ENCODE results near the gene NTMT1. TPM values are rescaled to one million over a fixed set of nuclear protein-coding genes. Genes with fewer than 3 reads are reported as not detected.

Gene NTMT1
- total and polyA plus RNA-seq, 12 donors: 54.0 to 123 (median 61.9) TPM

GRCh38 chr9:129629251-129629820, 3.4 kb downstream of the NTMT1 start:
- ATAC-seq: no peak
- no peak overlapping the region for H3K4me3 ChIP-seq
- DNase-seq: no peak
- H3K27me3 ChIP-seq: no peaks in the 10 kb centered on the region
- no peak for TF ChIP-seq CTCF (IDR thresholded peaks at IDR 0.05)
- H3K36me3 ChIP-seq: peaks cover 0 to 52% (median 14%) of the 10 kb centered on the region in 9 donors
- intact Hi-C loops (cut with DNase I): loop anchor here in 2 of 10 donors (5.0 kb wide), 2 partner anchors 492 to 942 kb away; partner anchors contain the start of gene SET (in 1 of the 2)
- WGBS, 2 donors: 83 to 90% methylated on average over 8 of the region's 8 CpGs
- H3K27ac ChIP-seq: peak overlapping the region in 2 of 10 donors; percentile 70 to 98
- H3K4me1 ChIP-seq: peaks cover 24 to 77% (median 65%) of the 10 kb centered on the region in 9 donors
- H3K9me3 ChIP-seq: no peaks in the 10 kb centered on the region

DNA sequence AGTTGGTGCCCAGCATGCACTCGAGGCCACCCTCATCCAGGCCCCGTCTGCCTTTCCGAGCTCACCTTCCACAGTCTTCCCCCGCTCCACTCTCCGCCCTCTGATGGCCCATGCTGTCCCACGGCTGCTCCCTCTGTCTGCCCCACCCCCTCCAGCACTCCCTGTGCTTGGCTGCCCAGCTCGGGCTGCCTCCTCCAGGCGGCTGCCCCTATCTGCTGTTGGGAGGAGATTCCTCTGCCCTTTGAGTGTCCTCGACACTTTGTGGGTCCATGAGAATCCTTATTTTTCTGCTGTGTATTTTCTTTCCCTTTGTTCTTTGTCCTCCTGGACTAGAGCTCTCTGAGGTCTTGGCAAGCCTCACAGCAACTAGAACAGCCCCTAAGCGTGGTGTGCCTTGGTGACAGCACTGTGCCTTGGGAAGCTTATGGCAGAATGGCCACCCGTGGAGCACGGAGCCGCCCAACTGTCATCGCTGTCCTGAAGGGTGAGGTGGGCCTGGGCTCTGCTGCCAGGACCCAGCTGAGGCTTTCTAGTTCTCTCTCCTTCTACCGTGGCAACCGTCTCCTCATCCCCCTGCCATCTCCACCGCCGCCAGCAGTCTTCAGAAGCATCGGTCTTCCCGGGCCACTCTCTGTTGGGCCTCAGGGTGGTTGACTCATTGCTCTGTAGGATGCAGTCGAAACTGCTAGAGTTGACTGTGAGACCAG, 5.2 kb downstream of the NTMT1 start:
- H3K4me3 ChIP-seq: no peak overlapping the region
- TF ChIP-seq CTCF (IDR thresholded peaks at IDR 0.05): no peak
- peaks cover 4 to 70% (median 30%) of the 10 kb centered on the region in 9 donors for H3K36me3 ChIP-seq
- DNase-seq (no peak), ATAC-seq (peak in 5 of 8 donors; percentile 20 to 60 (median 33))
- WGBS, 2 donors: 54% methylated on average over 21 of the region's 21 CpGs
- intact Hi-C loops (cut with DNase I): no loop called here
- H3K27me3 ChIP-seq: no peaks in the 10 kb centered on the region
- peak overlapping the region in 8 of 10 donors; percentile 10 to 70 (median 54) for H3K27ac ChIP-seq
- no peaks in the 10 kb centered on the region for H3K9me3 ChIP-seq
- peaks cover 24 to 69% (median 58%) of the 10 kb centered on the region in 9 donors for H3K4me1 ChIP-seq

- peaks cover 4 to 75% (median 33%) of the 10 kb centered on the region in 9 donors for H3K36me3 ChIP-seq
- 70 to 76% methylated on average over 19 of the region's 19 CpGs for WGBS, 2 donors
- H3K4me1 ChIP-seq: peaks cover 24 to 67% (median 56%) of the 10 kb centered on the region in 9 donors
- H3K27ac ChIP-seq: peak overlapping the region in 7 of 10 donors; percentile 22 to 70 (median 56)
- intact Hi-C loops (cut with DNase I): no loop called here
- TF ChIP-seq CTCF (IDR thresholded peaks at IDR 0.05): no peak
- H3K4me3 ChIP-seq: no peak overlapping the region
- H3K27me3 ChIP-seq: no peaks in the 10 kb centered on the region
- DNase-seq (no peak), ATAC-seq (no peak)
- H3K9me3 ChIP-seq: no peaks in the 10 kb centered on the region
These were observed 5.7 kb downstream of the NTMT1 start for GRCh38 chr9:129631674-129632129.

GRCh38 chr9:129632460-129632859, 6.5 kb downstream of the NTMT1 start:
- peaks cover 20 to 60% (median 48%) of the 10 kb centered on the region in 9 donors for H3K4me1 ChIP-seq
- no peak overlapping the region for H3K4me3 ChIP-seq
- peak overlapping the region in 2 of 10 donors; percentile 53 to 70 for H3K27ac ChIP-seq
- intact Hi-C loops (cut with DNase I): no loop called here
- H3K36me3 ChIP-seq: peaks cover 4 to 83% (median 39%) of the 10 kb centered on the region in 9 donors
- 50 to 55% methylated on average over 13 of the region's 13 CpGs for WGBS, 2 donors
- no peak for TF ChIP-seq CTCF (IDR thresholded peaks at IDR 0.05)
- H3K27me3 ChIP-seq: no peaks in the 10 kb centered on the region
- DNase-seq (no peak), ATAC-seq (peak in 2 of 8 donors; percentile 10 to 16)
- H3K9me3 ChIP-seq: no peaks in the 10 kb centered on the region
